Measurements from ENCODE around the gene ANHX.
"Not testable (repeated sequence)": the region's sequence is repeated elsewhere in the genome, so short reads cannot be mapped to it uniquely, and the experiment has no call there.

ANHX gene

GRCh38 chr12:133235401-133236112, at the start of gene ANHX:
TSS of gene ANHX (minus strand) at chr12:133235877. CDS start at chr12:133234356, 1,521 bp downstream.
- DNase-seq (ENCODE audit: low read depth in 2 of 2) = no peak

- DNase-seq (ENCODE audit: low read depth in 2 of 2) = not testable (repeated sequence)
These were observed 29.0 kb upstream of the ANHX start for GRCh38 chr12:133264668-133265067.

- no peak for DNase-seq (ENCODE audit: low read depth in 2 of 2)
These were observed 28.5 kb upstream of the ANHX start for GRCh38 chr12:133264173-133264572.

GRCh38 chr12:133256321-133256720, 20.6 kb upstream of the ANHX start:
- DNase-seq (ENCODE audit: low read depth in 2 of 2) = no peak

- DNase-seq (ENCODE audit: low read depth in 2 of 2) = not testable (repeated sequence)
These were observed 20.2 kb upstream of the ANHX start for GRCh38 chr12:133255833-133256232.

- DNase-seq (ENCODE audit: low read depth in 2 of 2) = no peak
These were observed 16.1 kb upstream of the ANHX start for GRCh38 chr12:133251732-133252131.

- DNase-seq (ENCODE audit: low read depth in 2 of 2) = no peak
These were observed 879 bp upstream of the ANHX start for GRCh38 chr12:133236556-133236955.

GRCh38 chr12:133236144-133236543, 467 bp upstream of the ANHX start:
- DNase-seq (ENCODE audit: low read depth in 2 of 2) = no peak

- no peak for DNase-seq (ENCODE audit: low read depth in 2 of 2)
These were observed 706 bp downstream of the ANHX start for GRCh38 chr12:133234971-133235370.

GRCh38 chr12:133233993-133234564, 1.6 kb downstream of the ANHX start:
- no peak for DNase-seq (ENCODE audit: low read depth in 2 of 2)

- no peak for DNase-seq (ENCODE audit: low read depth in 2 of 2)
These were observed 2.7 kb downstream of the ANHX start for GRCh38 chr12:133233006-133233405.

GRCh38 chr12:133231001-133231400, 4.7 kb downstream of the ANHX start:
- no peak for DNase-seq (ENCODE audit: low read depth in 2 of 2)

GRCh38 chr12:133227281-133227852, 8.3 kb downstream of the ANHX start:
- DNase-seq (ENCODE audit: low read depth in 2 of 2) = no peak

- no peak for DNase-seq (ENCODE audit: low read depth in 2 of 2)
These were observed 9.0 kb downstream of the ANHX start for GRCh38 chr12:133226690-133227089.

- DNase-seq (ENCODE audit: low read depth in 2 of 2) = no peak
These were observed 10.2 kb downstream of the ANHX start for GRCh38 chr12:133225527-133225926.

GRCh38 chr12:133222211-133222610, 13.5 kb downstream of the ANHX start:
- no peak for DNase-seq (ENCODE audit: low read depth in 2 of 2)

GRCh38 chr12:133221241-133221640, 14.4 kb downstream of the ANHX start:
- no peak for DNase-seq (ENCODE audit: low read depth in 2 of 2)

GRCh38 chr12:133220521-133220920, 15.2 kb downstream of the ANHX start:
- no peak for DNase-seq (ENCODE audit: low read depth in 2 of 2)

- DNase-seq (ENCODE audit: low read depth in 2 of 2) = no peak
These were observed 18.5 kb downstream of the ANHX start for GRCh38 chr12:133217219-133217618.

- DNase-seq (ENCODE audit: low read depth in 2 of 2) = no peak
These were observed 20.0 kb downstream of the ANHX start for GRCh38 chr12:133215724-133216123.

- no peak for DNase-seq (ENCODE audit: low read depth in 2 of 2)
These were observed 29.3 kb downstream of the ANHX start for GRCh38 chr12:133206390-133206789.

- DNase-seq (ENCODE audit: low read depth in 2 of 2) = no peak
These were observed 31.4 kb downstream of the ANHX start for GRCh38 chr12:133204264-133204603.
